ENCODE results near the gene SVIL.

- TF ChIP-seq CTCF (conservative IDR thresholded peaks at IDR 0.05; ENCODE audit: low read length) (no peak), EZH2phosphoT487 (IDR thresholded peaks at IDR 0.05; ENCODE audit: borderline replicate concordance) (no peak)
These were observed 23.7 kb downstream of the SVIL start for GRCh38 chr10:29610876-29611647.
